ENCODE data around the gene MRPL52.
A peak's percentile ranks its signal among the peaks of the same experiment; 100 is the strongest.

MRPL52 gene

GRCh38 chr14:22813145-22813544 is 16.5 kb upstream of the MRPL52 start:
- TF ChIP-seq CTCF (IDR thresholded peaks at IDR 0.05): no peak
- Histone ChIP-seq H3K4me3 (ENCODE audit: low read depth in 1 of 2, low read length in 1 of 2) (no peak overlapping the region), H3K27me3 (no peaks in the 10 kb centered on the region), H3K27ac (no peak overlapping the region), H3K36me3 (no peaks in the 10 kb centered on the region), H3K4me1 (ENCODE audit: control insufficient read depth in 1 of 2, insufficient read depth in 1 of 2, low read depth in 1 of 2, low read length in 1 of 2) (peaks cover 59 to 65% of the 10 kb centered on the region in 2 experiments), H3K9me3 (no peaks in the 10 kb centered on the region)

- H3K4me1 ChIP-seq (ENCODE audit: control insufficient read depth in 1 of 2, insufficient read depth in 1 of 2, low read depth in 1 of 2, low read length in 1 of 2): peaks cover 70 to 78% of the 10 kb centered on the region in 2 experiments
- no peaks in the 10 kb centered on the region for H3K27me3 ChIP-seq
- peak overlapping the region; percentile 54 to 63 for H3K4me3 ChIP-seq (ENCODE audit: low read depth in 1 of 2, low read length in 1 of 2)
- H3K9me3 ChIP-seq: no peaks in the 10 kb centered on the region
- H3K27ac ChIP-seq: peak overlapping the region; percentile 96
- TF ChIP-seq CTCF (IDR thresholded peaks at IDR 0.05): no peak
- H3K36me3 ChIP-seq: no peaks in the 10 kb centered on the region
Measured at GRCh38 chr14:22814373-22814772, 15.3 kb upstream of the MRPL52 start.

GRCh38 chr14:22814941-22815713 is 14.6 kb upstream of the MRPL52 start, which contains the start of gene SLC7A7:
SLC7A7 (minus strand) TSS chr14:22815435; CDS start chr14:22813398, 2,037 bp downstream.
- Histone ChIP-seq H3K27ac (peak within 1 kb of the TSS; percentile 96), H3K9me3 (no peaks in the 10 kb centered on the region), H3K4me3 (ENCODE audit: low read depth in 1 of 2, low read length in 1 of 2) (peak within 1 kb of the TSS; percentile 54 to 63), H3K36me3 (no peaks in the 10 kb centered on the region), H3K27me3 (peaks cover 7% of the 10 kb centered on the region), H3K4me1 (ENCODE audit: control insufficient read depth in 1 of 2, insufficient read depth in 1 of 2, low read depth in 1 of 2, low read length in 1 of 2) (peaks cover 78 to 85% of the 10 kb centered on the region in 2 experiments)
- TF ChIP-seq CTCF (IDR thresholded peaks at IDR 0.05): no peak

- Histone ChIP-seq H3K36me3 (no peaks in the 10 kb centered on the region), H3K4me3 (ENCODE audit: low read depth in 1 of 2, low read length in 1 of 2) (peak overlapping the region; percentile 21 to 40), H3K4me1 (ENCODE audit: control insufficient read depth in 1 of 2, insufficient read depth in 1 of 2, low read depth in 1 of 2, low read length in 1 of 2) (peaks cover 75 to 82% of the 10 kb centered on the region in 2 experiments), H3K27ac (peak overlapping the region; percentile 85), H3K27me3 (peaks cover 27% of the 10 kb centered on the region), H3K9me3 (no peaks in the 10 kb centered on the region)
- no peak for TF ChIP-seq CTCF (IDR thresholded peaks at IDR 0.05)
Measured at GRCh38 chr14:22819151-22819988, 10.3 kb upstream of the MRPL52 start.

DNA sequence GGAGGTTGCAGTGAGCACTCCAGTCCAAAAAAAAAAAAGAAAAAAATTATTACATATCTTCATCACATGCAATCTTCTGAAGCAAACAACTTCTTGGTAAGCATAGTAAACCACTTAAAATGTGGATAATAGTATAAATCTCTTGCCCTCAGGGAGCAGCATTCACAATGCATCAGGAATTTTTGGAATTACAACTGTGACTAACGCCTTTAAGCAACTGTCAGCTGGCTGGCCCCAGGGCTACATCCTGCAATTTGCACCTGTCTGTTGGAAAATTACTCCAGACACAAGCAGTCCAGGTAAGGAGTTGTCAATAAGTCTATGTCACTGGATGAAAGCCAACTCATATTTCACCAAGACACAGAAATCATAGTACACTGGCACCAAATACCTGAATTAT is 9.0 kb upstream of the MRPL52 start:
- Histone ChIP-seq H3K27me3 (peaks cover 32% of the 10 kb centered on the region), H3K4me3 (ENCODE audit: low read depth in 1 of 2, low read length in 1 of 2) (no peak overlapping the region), H3K4me1 (ENCODE audit: control insufficient read depth in 1 of 2, insufficient read depth in 1 of 2, low read depth in 1 of 2, low read length in 1 of 2) (peaks cover 69 to 75% of the 10 kb centered on the region in 2 experiments), H3K9me3 (no peaks in the 10 kb centered on the region), H3K27ac (no peak overlapping the region), H3K36me3 (no peaks in the 10 kb centered on the region)
- TF ChIP-seq CTCF (IDR thresholded peaks at IDR 0.05): no peak
